ENCODE measurements around the gene L3HYPDH.

Gene L3HYPDH

DNA sequence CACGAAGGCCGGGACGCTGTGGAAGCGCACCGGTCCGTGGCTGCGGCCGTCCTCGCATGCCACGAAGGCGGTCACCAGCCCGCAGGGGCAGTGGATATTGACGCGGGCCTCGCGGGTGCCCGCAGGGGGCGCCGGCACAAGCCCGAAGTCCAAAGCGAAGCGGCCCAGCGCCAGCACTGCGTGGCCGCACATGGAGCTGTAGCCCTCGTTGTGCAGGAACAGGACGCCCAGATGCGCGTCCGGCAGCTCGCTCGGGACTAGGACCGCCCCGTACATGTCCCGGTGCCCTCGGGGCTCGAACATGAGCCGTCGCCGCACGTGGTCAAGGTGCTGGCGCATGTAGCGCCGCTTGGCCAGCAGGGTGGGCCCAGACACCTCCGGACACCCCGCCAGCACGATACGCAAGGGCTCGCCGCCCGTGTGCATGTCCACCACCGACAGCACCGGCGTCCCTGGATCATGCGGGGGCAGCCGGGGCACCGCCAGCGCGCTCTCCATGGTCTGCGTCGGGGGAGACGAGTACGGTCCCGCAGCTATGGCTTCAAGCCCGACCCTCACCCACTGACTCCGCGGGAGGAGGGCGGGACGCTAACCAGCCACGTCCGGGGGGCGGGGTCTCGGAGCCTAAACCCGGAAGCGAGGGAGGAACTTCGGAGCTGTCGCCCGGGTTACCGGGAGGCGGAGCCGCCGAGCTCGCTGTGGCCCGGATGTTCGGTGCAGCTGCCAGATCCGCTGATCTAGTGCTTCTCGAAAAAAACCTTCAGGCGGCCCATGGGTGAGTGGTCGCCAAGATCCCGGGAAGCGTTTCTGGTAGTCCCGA lies at the start of gene L3HYPDH, which contains the start of gene JKAMP:
Gene L3HYPDH (minus strand): TSS at position 590 of the 820 bp plus-strand sequence. CDS start 92 bp downstream, at position 498.
Gene JKAMP (plus strand): TSS at position 699 of the 820 bp plus-strand sequence. CDS start 73 bp downstream, at position 772.
- in situ Hi-C loops (cut with HindIII; ENCODE audit: low sequenced_read_pairs): no loop called here

DNA sequence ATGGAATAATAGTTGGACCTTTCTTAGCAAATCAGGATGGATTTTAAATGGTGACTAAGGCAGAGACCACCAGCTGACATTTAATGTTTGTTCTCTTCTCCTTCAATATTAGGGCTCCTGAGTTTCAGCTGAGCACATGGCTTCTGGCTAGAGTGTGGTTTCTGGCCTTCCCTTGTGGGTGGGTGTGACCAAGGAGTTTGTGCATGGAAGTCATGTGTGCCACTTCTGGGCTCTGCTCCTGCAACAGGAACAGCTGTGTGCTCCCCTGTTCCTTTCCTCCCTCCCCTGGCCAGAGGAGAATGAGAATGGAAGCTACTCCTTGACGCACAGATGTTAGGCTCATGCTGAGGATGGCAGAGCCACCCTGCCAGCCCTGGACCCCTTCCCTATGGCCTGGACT lies 48.2 kb upstream of the L3HYPDH start:
- in situ Hi-C loops (cut with HindIII; ENCODE audit: low sequenced_read_pairs): no loop called here

DNA sequence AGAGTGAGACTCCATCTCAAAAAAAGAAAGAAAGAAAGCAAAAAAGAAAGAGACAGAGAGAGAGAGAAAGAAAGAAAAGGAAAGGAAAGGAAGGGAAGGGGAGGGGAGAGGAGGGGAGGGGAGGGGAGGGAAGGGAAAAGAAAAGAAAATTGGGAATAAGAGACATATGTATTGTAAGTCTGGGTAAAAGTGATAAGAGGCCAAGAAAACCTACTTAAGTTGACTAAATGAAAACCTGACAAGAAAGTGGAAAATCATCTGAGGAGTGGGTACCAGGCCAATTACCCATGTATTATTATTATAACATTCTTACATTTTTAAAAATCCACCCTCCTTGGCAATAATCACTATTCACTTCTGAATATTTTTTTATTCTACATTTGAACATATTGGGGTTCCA lies 46.1 kb upstream of the L3HYPDH start:
- in situ Hi-C loops (cut with HindIII; ENCODE audit: low sequenced_read_pairs): no loop called here

DNA sequence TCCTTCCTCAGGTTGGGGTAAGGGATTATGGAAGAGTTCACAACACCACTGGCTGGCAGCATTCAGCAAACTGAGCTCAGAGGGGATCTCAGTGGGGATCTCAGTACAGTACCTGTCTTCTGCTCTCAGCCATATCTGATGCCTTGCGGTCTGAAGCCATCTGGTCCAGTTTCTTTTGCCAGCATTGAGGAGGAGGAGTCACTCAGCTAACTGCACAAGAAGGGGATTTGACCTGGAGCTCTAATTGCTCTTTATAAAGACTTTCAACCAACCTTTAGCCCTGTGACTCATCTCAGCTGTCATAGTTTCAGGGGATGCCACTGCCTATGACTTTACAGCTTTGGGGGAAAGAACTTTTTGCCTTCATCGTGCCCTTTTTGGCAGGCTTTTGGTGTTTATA lies 45.0 kb upstream of the L3HYPDH start:
- in situ Hi-C loops (cut with HindIII; ENCODE audit: low sequenced_read_pairs): no loop called here

DNA sequence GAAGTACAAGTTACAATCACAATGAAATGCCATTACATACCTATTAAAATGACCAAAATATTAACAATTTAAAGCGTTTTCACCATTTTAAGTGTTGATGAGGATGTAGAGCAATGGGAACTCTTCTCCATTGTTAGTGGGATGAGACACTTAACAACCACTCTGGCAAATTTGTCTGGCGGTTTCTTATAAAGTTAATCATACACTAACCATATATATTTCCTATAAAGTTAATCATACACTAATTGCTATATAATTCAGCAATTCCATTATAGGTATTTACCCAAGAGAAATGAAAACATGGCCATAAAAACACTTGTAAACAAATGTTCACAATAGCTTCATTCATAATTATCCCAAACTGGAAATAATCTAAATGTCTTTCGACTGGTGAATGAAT lies 36.0 kb upstream of the L3HYPDH start:
- in situ Hi-C loops (cut with HindIII; ENCODE audit: low sequenced_read_pairs): no loop called here

DNA sequence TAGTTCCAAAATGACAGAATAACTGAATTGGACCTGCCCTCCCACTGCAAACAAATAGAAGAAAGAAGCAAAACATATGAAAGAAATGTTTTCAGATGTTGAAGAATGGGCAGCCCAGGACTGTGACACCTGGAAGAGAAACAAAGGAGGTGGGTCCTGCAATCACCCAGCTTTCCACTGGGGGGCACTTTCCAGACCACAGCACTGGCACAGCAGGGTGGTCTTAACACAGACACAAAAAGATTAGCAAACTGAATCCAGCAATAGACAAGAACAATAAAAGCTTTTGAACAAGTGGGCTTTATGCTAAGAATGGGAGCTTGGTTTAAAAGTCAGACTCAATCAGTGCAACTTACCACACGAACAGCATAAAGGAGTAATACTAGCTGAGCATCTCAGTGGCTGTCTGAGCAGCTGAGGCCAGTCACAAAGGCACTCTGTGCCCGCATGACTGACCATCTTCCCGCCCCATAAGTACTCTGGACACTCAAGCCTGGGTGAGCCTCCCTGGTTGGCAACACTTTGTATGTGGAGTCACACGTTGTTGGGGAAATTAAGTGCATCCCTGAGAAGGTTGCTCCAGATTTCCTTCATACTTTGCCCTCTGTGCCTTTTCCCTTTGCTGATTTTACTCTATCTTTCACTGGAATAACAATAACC lies 27.8 kb upstream of the L3HYPDH start:
- in situ Hi-C loops (cut with HindIII; ENCODE audit: low sequenced_read_pairs): no loop called here

DNA sequence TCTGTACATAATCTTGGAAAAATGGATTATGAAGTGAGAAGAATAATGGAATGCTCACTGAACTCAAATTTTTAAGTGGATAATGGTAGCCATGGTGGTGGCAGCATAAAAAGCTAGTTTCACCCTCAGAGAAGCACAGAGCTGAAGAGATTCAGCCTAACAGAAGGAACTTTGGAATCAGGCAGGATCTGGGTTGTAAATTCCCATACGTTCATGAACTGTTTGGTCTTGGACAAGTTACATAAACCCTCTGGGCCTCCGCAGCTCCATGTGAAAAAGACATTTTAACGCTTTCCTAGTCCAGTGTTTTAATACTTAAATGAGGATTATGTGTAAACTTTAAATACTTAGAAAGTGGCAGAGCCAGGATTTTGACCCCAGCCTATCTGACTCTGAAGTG lies 26.8 kb upstream of the L3HYPDH start:
- in situ Hi-C loops (cut with HindIII; ENCODE audit: low sequenced_read_pairs): no loop called here

DNA sequence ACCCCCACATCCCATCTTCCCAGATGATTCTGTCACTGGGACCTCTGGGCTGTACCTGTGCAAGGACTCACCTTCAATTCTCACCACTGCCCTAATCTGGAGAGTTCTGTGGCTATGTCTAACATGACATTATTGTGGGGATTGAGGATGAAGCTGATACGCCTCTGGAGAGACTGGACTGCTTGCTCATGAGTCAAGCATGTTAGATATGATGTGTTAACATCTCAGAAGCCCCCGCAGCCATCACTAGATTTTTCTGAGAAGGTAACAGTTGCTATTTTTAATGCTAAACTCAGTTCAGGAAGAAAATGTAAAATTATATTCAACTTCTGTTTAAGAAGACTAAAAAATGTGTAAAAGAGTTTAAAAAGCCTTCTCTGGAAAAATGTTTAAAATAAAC lies 25.8 kb upstream of the L3HYPDH start:
- in situ Hi-C loops (cut with HindIII; ENCODE audit: low sequenced_read_pairs): no loop called here

DNA sequence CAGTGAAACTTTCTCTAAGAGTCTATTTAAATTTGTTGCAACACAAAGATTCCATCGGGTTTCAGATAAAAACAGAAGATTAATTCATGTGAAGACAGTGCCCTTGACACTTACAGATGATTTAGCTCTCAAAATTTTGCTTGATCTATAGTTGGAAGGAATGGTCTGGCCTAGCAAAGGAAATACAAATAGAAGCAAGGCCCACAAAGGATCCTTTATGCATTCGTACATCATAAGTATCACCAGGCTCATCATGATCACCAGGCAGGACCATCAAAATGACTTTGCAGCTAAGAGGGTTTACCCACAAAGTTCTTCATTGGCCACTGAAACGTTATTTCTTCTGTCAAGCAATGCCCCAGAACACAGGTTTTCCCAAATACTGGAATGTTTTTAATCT lies 24.9 kb upstream of the L3HYPDH start:
- in situ Hi-C loops (cut with HindIII; ENCODE audit: low sequenced_read_pairs): no loop called here

DNA sequence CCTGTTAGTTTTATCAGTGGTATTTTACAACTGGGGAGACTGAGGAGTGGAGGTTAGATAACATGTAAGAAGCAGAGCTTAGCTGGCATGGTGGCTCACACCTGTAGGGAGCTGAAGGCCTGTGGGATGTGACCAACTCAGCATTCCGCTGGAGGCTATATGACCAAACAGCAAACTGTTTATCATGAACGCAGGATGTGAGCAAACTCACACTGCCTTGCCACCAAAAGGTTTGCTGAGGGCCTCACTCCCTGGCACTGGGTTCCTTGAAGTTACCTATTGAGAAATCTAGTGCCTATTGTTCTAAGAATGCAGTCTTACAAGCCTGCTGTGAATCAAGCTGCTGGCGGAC lies 23.5 kb upstream of the L3HYPDH start:
- in situ Hi-C loops (cut with HindIII; ENCODE audit: low sequenced_read_pairs): no loop called here

DNA sequence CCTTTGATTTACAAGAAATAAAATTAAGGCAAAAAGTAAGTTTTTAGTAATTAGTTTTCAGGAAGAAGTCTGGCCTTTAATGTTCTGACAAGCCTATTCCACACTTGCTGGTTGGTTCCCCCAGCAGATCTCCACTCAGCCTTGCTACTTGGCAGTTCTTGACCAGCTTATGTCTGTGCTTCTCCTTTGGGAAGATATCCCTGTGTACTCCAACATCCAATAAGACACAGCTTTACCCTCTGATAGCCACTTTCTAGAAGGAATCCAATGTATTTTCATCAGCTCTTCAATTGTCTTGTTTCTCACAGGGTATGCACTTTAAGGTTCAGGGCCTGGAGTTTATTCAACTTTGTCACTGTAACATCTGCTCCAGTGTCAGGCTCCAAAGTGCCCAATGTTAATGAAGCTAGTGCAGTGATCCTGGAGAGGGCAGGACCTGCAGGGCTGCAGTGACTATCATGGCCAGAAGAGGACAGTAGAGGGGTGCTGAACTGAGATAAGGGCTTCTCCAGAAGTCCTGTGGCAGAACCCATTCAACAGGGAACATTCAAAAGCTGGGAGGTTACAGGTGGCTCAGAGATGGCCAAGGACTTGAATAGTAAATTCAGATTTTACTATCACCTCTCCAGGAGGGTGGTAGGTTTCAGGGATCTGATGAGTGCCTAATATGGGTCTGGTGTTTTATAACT lies 23.0 kb upstream of the L3HYPDH start:
- in situ Hi-C loops (cut with HindIII; ENCODE audit: low sequenced_read_pairs): no loop called here

DNA sequence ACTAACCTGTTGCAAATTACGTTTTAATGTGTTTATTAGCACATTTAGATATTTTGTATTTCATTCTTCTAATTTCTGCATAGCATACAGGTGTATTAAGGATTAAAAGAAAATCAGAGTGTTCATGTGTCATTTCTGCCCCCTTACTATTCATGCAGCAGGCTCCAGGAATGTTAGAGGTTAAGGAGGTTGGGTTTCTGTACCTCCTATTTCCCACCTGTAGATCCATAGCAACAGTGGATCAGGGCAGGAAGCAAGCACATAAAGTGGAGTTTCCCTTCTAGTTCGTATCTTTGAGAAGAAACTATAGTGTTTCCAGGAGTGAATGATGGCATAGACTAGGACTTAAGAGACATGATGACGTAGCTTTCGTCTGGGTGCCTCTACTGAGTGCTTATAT lies 19.0 kb upstream of the L3HYPDH start:
- in situ Hi-C loops (cut with HindIII; ENCODE audit: low sequenced_read_pairs): no loop called here

DNA sequence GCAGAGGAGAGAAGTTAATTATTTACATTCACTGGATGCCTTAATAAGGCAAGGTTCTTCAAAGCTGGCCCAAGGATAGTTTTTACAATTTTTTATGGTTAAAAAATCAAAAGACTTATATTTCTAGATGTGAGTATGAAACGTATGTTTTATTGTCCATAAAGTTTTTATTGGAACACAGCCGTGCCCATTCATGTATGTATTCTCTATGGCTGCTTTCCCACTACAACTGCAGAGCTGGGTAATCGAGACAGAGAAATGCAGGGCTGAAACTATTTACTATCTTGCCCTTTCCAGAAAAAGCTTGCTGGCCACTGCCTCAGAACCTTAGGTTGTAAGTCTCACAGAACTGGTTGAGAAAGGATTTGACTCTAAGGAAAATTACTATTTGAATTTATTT lies 16.5 kb upstream of the L3HYPDH start:
- in situ Hi-C loops (cut with HindIII; ENCODE audit: low sequenced_read_pairs): no loop called here

DNA sequence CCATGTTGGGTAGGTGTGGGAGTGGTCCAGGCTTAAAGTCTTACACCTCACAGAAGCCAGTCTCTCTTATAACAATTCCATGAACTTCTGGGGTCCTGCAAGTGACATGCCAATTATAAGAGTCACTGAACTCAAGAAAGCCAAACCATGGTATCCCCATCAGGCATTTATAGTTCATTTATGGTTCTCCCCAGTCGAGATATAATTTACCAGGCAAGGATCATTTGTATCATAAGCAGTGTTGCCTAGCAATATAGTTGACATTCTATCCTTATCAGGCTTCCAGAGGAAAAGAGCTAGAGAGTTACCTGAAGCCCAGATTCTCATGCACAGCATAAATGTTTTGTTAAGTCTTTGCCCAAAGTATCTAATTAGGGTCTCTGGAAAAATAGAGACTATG lies 8.2 kb upstream of the L3HYPDH start:
- in situ Hi-C loops (cut with HindIII; ENCODE audit: low sequenced_read_pairs): no loop called here

DNA sequence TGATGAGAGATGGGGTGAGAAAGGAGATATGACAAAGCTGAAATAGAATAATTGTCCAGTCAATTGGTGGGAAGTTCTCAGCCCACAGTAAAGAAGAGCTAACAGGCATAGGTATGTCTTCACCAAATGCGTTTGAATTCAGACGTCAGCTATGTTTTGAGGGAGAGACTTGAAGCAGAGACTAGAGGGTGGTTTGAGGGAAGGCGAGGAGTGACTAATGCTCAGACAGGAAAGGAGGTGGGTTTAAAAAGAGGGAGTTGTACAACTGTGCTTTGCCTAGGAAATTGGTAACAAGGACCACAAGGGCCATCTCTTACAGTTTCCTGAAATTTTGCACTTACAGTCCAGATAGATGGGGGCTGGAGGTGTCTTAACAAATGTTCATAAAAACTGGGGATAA lies 6.5 kb upstream of the L3HYPDH start:
- in situ Hi-C loops (cut with HindIII; ENCODE audit: low sequenced_read_pairs): no loop called here

DNA sequence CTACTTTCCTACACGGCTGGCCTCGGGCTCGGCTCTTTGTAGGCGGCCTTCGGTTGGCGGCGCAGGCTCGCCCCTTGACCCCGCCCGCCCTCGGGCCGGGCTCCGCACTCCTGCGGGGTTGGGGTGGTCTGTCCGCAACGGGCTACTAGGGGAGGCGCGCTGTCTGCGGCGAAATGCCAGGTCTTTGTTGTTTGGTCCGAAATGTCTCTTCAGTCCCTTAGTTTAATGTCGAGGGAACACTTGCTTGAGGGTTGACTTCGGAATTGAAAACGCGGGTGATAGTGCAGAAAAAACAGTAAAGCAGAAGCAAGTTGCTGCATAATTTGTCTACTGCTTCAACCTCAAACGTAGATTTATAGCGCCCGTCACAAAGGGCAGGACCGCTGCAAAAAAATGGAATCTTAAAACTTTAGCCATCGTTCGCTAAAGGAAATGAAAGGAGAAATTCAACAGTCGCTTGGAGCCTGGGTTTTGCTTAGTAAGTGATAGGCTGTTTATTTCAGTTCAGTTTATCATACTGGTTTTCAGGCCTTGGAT lies 499 bp upstream of the L3HYPDH start:
- in situ Hi-C loops (cut with HindIII; ENCODE audit: low sequenced_read_pairs): no loop called here

DNA sequence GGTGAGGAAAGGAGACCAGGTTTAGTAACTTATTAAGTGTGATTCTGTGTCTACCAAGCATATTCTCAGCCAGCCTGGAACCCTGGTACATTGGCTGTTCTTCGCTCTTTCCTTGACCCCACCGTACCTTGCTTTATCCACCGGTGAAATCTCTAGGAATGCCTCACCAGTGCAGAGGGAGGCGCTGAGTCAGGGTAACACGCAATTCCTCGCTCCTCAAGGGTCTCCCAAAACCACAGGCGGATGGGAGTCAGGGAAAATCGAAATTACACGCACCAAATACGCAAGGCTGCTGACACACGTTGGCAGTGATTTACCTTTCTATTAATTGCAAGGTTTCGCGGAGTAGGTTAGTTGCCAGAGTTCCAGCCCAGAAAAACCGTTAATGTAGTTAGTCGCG lies 845 bp downstream of the L3HYPDH start:
- in situ Hi-C loops (cut with HindIII; ENCODE audit: low sequenced_read_pairs): no loop called here

DNA sequence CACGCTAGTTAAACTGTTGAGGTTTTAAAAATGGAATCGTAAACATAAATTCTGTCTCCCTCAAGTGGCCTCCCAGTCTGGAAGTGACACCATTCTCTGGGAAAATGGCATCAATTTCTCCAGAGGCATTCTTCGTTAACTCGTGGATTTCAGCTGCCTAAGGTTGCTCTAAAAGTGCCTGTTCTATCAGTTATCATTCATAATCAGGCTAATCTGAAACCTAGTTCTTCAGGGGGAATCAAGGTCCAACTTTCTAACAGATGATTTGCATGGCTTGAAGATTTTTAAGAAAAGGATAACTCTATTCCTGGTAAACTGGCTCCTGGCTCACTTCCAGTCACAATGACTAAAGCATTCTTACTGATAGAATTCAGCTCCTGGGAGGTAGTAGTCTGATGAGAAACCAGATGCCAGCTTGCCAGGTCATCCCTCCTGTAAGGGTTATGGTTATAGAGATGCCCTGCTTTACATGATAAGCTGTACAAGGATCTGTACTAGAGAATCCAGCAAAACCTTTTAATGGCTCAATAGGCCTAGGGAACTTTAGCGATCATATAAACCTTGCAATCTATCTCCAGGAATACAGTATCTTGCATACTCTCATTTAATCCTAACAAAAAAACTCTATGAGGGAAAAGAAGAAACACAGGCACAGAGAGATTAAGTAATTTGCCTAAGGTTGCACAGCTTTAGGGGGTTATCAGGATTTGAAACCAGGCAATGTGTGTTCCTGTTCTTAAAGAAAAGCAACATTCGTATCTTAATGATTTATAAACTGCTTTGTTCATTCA lies 1.5 kb downstream of the L3HYPDH start:
- in situ Hi-C loops (cut with HindIII; ENCODE audit: low sequenced_read_pairs): no loop called here

DNA sequence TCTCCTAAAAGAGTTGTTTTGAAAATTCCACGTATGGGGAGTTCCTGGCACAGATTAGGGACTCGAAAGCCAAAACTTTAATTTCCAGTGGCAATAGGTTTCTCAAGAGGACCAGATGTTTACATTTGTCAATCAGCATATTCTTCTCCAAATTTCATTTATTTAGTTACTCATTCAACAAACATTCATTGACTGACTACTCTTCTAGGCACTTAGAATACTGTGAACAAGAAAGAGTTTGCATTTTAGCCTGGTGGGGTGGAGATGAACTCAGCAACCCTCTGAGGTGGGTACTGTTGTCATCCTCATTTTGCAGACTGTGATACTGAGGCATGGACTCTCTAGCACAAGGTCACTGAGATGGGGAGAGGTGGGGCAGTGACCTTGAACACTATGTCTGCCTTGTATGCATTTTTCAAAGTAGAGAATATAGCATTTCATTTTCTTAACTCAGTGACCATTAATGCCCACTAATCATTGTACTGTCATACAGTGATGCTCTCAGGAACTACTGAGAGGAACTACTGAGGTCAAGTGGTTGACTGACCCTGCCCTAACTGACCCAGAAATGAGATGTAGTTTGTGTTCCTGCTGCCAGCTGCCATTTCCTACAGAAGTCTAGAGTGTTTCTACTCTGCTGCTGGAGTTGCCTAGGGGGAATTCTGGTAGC lies 2.2 kb downstream of the L3HYPDH start:
- in situ Hi-C loops (cut with HindIII; ENCODE audit: low sequenced_read_pairs): no loop called here

DNA sequence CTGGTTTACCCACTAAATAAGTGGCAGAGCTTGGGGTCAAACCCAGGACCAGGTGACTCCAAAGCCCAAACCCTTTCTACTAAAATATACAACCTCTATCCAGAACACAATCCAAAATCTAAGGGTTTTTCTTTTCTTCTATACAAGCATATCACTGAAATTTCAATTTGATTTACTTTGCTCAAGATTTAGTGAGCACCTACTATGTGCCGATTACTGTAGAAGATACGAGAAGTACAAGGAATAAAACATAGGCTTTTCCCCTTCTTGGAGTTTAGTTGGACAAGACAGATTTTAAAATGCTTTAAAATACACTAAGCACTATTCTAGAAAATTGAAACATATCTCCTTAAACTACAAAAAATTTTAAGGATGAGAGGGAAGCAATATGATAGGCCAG lies 2.8 kb downstream of the L3HYPDH start:
- in situ Hi-C loops (cut with HindIII; ENCODE audit: low sequenced_read_pairs): no loop called here

All from endothelial cell of hepatic sinusoid (primary cell).